IMR-90 (cell line): ENCODE data around the gene NCKAP5. TPM values are rescaled to one million over a fixed set of nuclear protein-coding genes. Genes with fewer than 3 reads are reported as not detected.
A peak's percentile ranks its signal among the peaks of the same experiment; 100 is the strongest.

ENCODE experiments used
- ATAC-seq: fragments of 200-7000 bp; cut with Tn5 transposase; 2 replicates; pipeline ENCODE4 v1.9.1; 2020; ENCODE audit warnings: low read depth, mild to moderate bottlenecking, moderate library complexity
- BruUV-seq: library from RNA; stranded (reverse); fragments of 400-500 nt; replicated peaks from 2 replicates; lab custom pipeline; 2021; lab: Mats Ljungman, UMichigan
- CTCF ChIA-PET: fragments of 300-600 bp; formaldehyde crosslinking; extraction: SDS; loops from one replicate; lab custom pipeline; 2021; ENCODE audit warnings: antibody characterized with exemption; lab: Yijun Ruan, JAX
- POLR2A ChIA-PET: fragments of 300-600 bp; sonication (Branson Sonifier 250); formaldehyde crosslinking; loops from one replicate; lab custom pipeline; 2022; ENCODE audit warnings: antibody characterized with exemption; ENCODE audit not compliant: unreplicated experiment; lab: Charles Lee
- DNase-seq: peaks from one replicate; pipeline ENCODE4 v3.0.0; 2013
- H2AFZ ChIP-seq: replicated peaks from 2 replicates; pipeline ENCODE3; 2013; ENCODE audit warnings: low read length, mild to moderate bottlenecking; ENCODE audit not compliant: poor library complexity
- H2AK5ac ChIP-seq: 2 replicates; pipeline ENCODE4 v1.6.1; 2013; ENCODE audit warnings: low read depth, low read length, inconsistent platforms
- H2AK9ac ChIP-seq: replicated peaks from 2 replicates; pipeline ENCODE3; 2013; ENCODE audit warnings: mild to moderate bottlenecking, low read depth, low read length, moderate library complexity; ENCODE audit not compliant: poor library complexity
- H2BK120ac ChIP-seq: 2 replicates; pipeline ENCODE4 v1.6.1; 2013; ENCODE audit warnings: low read depth, low read length, inconsistent platforms
- H2BK15ac ChIP-seq: 3 replicates; pipeline ENCODE4 v1.6.1; 2013; ENCODE audit warnings: low read depth, low read length, inconsistent platforms
- H2BK20ac ChIP-seq: 2 replicates; pipeline ENCODE4 v1.6.1; 2013; ENCODE audit warnings: low read depth, mild to moderate bottlenecking, inconsistent platforms, low read length, moderate library complexity
- H2BK5ac ChIP-seq: 2 replicates; pipeline ENCODE4 v1.6.1; 2013; ENCODE audit warnings: mild to moderate bottlenecking, low read depth, low read length, inconsistent platforms; ENCODE audit not compliant: poor library complexity, severe bottlenecking
- H3K14ac ChIP-seq: replicated peaks from 2 replicates; pipeline ENCODE4 v1.6.1; 2013; ENCODE audit warnings: low read depth, low read length, inconsistent platforms
- H3K18ac ChIP-seq: 2 replicates; pipeline ENCODE4 v1.6.1; 2013; ENCODE audit warnings: low read depth, low read length, control low read depth
- H3K23ac ChIP-seq: 2 replicates; pipeline ENCODE4 v1.6.1; 2013; ENCODE audit warnings: low read depth, low read length, inconsistent platforms
- H3K27ac ChIP-seq: 2 replicates; pipeline ENCODE4 v1.5.1; 2013; ENCODE audit warnings: mild to moderate bottlenecking, control low read depth, low read length; ENCODE audit not compliant: insufficient read depth
- H3K27me3 ChIP-seq: 2 replicates; pipeline ENCODE4 v1.6.1; 2013; ENCODE audit warnings: low read length; ENCODE audit not compliant: control insufficient read depth, insufficient read depth
- H3K36me3 ChIP-seq: 2 replicates; pipeline ENCODE4 v1.6.1; 2013; ENCODE audit warnings: low read length, mixed read lengths; ENCODE audit not compliant: control insufficient read depth, insufficient read depth
- H3K4ac ChIP-seq: 2 replicates; pipeline ENCODE4 v1.6.1; 2013; ENCODE audit warnings: low read depth, low read length, inconsistent platforms
- H3K4me1 ChIP-seq: 2 replicates; pipeline ENCODE4 v1.6.1; 2013; ENCODE audit warnings: low read length, mixed read lengths; ENCODE audit not compliant: control insufficient read depth, insufficient read depth
- H3K4me2 ChIP-seq: 2 replicates; pipeline ENCODE4 v1.6.1; 2013; ENCODE audit warnings: low read depth, mild to moderate bottlenecking, control low read depth, low read length, moderate library complexity
- H3K4me3 ChIP-seq: 2 replicates; pipeline ENCODE4 v1.5.1; 2013; ENCODE audit warnings: low read depth, mild to moderate bottlenecking, control low read depth, low read length, moderate library complexity; ENCODE audit not compliant: insufficient read depth
- H3K56ac ChIP-seq: 2 replicates; pipeline ENCODE4 v1.6.1; 2013; ENCODE audit warnings: low read length, inconsistent platforms; ENCODE audit not compliant: insufficient read depth; ENCODE audit errors: extremely low read depth
- H3K79me1 ChIP-seq, 2 experiments: 2 replicates each; pipeline ENCODE4 v1.6.1; 2013; ENCODE audit warnings: low read length in 2 of 2, inconsistent platforms in 1 of 2, low read depth in 1 of 2
- H3K9ac ChIP-seq: 2 replicates; pipeline ENCODE4 v1.6.1; 2013; ENCODE audit warnings: low read depth, low read length, control low read depth
- H3K9me1 ChIP-seq: 2 replicates; pipeline ENCODE4 v1.6.1; 2013; ENCODE audit warnings: low read length, inconsistent platforms; ENCODE audit not compliant: insufficient read depth
- H3K9me3 ChIP-seq: 2 replicates; pipeline ENCODE4 v1.6.1; 2013; ENCODE audit warnings: low read length; ENCODE audit not compliant: control insufficient read depth, insufficient read depth
- H4K20me1 ChIP-seq: 2 replicates; pipeline ENCODE4 v1.6.1; 2013; ENCODE audit warnings: low read length, inconsistent platforms; ENCODE audit not compliant: insufficient read depth
- H4K5ac ChIP-seq: 2 replicates; pipeline ENCODE4 v1.6.1; 2013; ENCODE audit warnings: mild to moderate bottlenecking, low read depth, low read length, control low read depth
- H4K8ac ChIP-seq, 2 experiments: 2 replicates each; pipeline ENCODE4 v1.6.1; 2013; ENCODE audit warnings: low read depth in 2 of 2, low read length in 2 of 2, control low read depth in 1 of 2, inconsistent platforms in 1 of 2
- H4K91ac ChIP-seq: 2 replicates; pipeline ENCODE4 v1.6.1; 2013; ENCODE audit warnings: low read depth, low read length, inconsistent platforms; ENCODE audit not compliant: insufficient read depth
- CEBPB ChIP-seq: IDR thresholded peaks from 2 replicates; pipeline ENCODE4 v1.6.1; 2012; ENCODE audit warnings: low read depth, low read length, improper control_type of control experiment
- FOS ChIP-seq: fragments of 150-350 bp; IDR thresholded peaks from 2 replicates; pipeline ENCODE4 v1.6.1; 2016; ENCODE audit warnings: low read depth, low read length
- RFX5 ChIP-seq: IDR thresholded peaks from 2 replicates; pipeline ENCODE4 v1.8.0; 2012; ENCODE audit warnings: low read depth, mild to moderate bottlenecking, low read length, moderate library complexity
- WGBS, 2 experiments: methylation state at CpG; one replicate each; pipeline versions ENCODE4 v1.1.5 to v1.1.7; 2013; ENCODE audit warnings: missing lambda C conversion rate in 2 of 2; ENCODE audit not compliant: insufficient read length in 1 of 2; ENCODE audit errors: extremely low coverage in 2 of 2; 5-methylcytosine and 5-hydroxymethylcytosine counted together
- dilution Hi-C: fragments of 300-500 bp; cut with HindIII; formaldehyde crosslinking; loops from one replicate; pipeline ENCODE4 v1.14.3; 2018; ENCODE audit warnings: low sequenced_read_pairs; ENCODE audit not compliant: unreplicated experiment
- in situ Hi-C: fragments of 300-500 bp; cut with MboI; formaldehyde crosslinking; loops from 3 replicates; pipeline ENCODE4 v1.14.3; 2019; ENCODE audit warnings: low sequenced_read_pairs, inconsistent platforms, mixed read lengths
- intact Hi-C: fragments of 100-400 bp; cut with micrococcal nuclease; formaldehyde crosslinking; loops from 2 replicates; pipeline ENCODE4 v1.10.0; 2022
- polyA plus RNA-seq, 3 experiments: library from polyadenylated mRNA; depleted of rRNA; stranded (reverse); fragments of >200 nt; gene quantifications; 2 replicates each; pipeline ENCODE4 v1.2.3, GENCODE V29; 2012; ENCODE audit warnings: low replicate concordance in 1 of 3
- total RNA-seq: library from RNA; depleted of rRNA; stranded (reverse); fragments of >200 nt; gene quantifications from 2 replicates; pipeline ENCODE4 v1.2.3, GENCODE V29; 2012

Gene NCKAP5
- total and polyA plus RNA-seq, 2 of the 4 experiments (the other 2 are of a cell fraction) = 2.7 to 3.9 TPM

DNA sequence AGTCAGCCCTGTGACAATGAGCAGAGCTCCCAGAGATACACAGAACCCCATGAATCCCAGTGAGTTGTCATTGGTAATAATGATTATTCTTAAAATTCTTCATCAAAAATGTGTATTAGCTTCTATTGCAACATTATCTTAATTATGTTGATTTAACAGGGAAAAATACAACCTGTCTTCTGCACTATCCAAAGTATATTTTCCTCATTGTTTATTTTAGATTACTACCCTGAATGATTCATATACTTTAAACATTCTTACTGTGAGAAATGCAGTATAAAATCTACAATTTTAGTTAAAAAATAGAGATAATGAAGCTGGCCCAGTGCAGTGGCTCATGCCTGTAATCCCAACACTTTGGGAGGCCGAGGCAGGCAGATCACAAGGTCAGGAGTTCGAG is 773.0 kb downstream of the NCKAP5 start:
- TF ChIP-seq RFX5 (no peak), FOS (no peak), CEBPB (peak; percentile 58; the same call in 1 of the 2 replicates)
- H4K20me1 ChIP-seq = no peaks in the 10 kb centered on the region
- no peaks in the 10 kb centered on the region; the same call in 1 of the 2 replicates for H3K9me1 ChIP-seq
- CTCF ChIA-PET = interaction anchor here (0.7 kb wide), 1 partner anchor 214 kb away, joined by 4 read pairs; no protein-coding TSS in a partner anchor
- H3K56ac ChIP-seq = no peak overlapping the region
- no peak overlapping the region for H2BK15ac ChIP-seq
- H4K8ac ChIP-seq = no peak overlapping the region
- H3K4me3 ChIP-seq = no peak overlapping the region
- H3K36me3 ChIP-seq = peaks cover 7% of the 10 kb centered on the region; the same call in 1 of the 2 replicates
- H3K9me3 ChIP-seq = no peaks in the 10 kb centered on the region
- POLR2A ChIA-PET = no interaction called here
- no peak overlapping the region for H3K4me2 ChIP-seq
- H3K18ac ChIP-seq = no peak overlapping the region
- no peak overlapping the region for H2AFZ ChIP-seq
- H3K23ac ChIP-seq = no peak overlapping the region
- BruUV-seq = no TSS peak
- peaks cover 0 to 15% of the 10 kb centered on the region in 2 experiments; a peak in 2 of 4 replicates for H3K79me1 ChIP-seq
- no peak overlapping the region for H3K9ac ChIP-seq
- H3K4ac ChIP-seq = no peak overlapping the region
- WGBS, 2 experiments = no CpG with 5 or more reads among the region's 2 CpGs
- no peak overlapping the region for H2AK9ac ChIP-seq
- peak; percentile 57 for ATAC-seq
- peaks cover 3% of the 10 kb centered on the region; the same call in 1 of the 2 replicates for H3K4me1 ChIP-seq
- H2BK20ac ChIP-seq = no peak overlapping the region
- H4K5ac ChIP-seq = no peak overlapping the region
- dilution Hi-C loops = no loop called here
- no peak overlapping the region for H2BK5ac ChIP-seq
- H2BK120ac ChIP-seq = no peak overlapping the region
- in situ Hi-C loops = no loop called here
- H3K27ac ChIP-seq = no peak overlapping the region
- intact Hi-C loops = loop anchor here (10.0 kb wide), 1 partner anchor 770 kb away; the partner anchor contains the start of gene NCKAP5
- H3K27me3 ChIP-seq = no peaks in the 10 kb centered on the region
- no peak overlapping the region for H3K14ac ChIP-seq
- peak; percentile 40 for DNase-seq
- no peak overlapping the region for H4K91ac ChIP-seq
- no peak overlapping the region for H2AK5ac ChIP-seq
